HepG2 (cell line): ENCODE data around the gene PPM1H. TPM values are rescaled to one million over a fixed set of nuclear protein-coding genes. Genes with fewer than 3 reads are reported as not detected.

Source experiments
- ATAC-seq: fragments of 200-7000 bp; cut with Tn5 transposase; 3 replicates; pipeline ENCODE4 v1.9.1; 2020; ENCODE audit warnings: mild to moderate bottlenecking, moderate library complexity
- BruUV-seq: library from RNA; stranded (reverse); fragments of 400-500 nt; replicated peaks from 2 replicates; lab custom pipeline; 2021; lab: Mats Ljungman, UMichigan
- CTCF ChIA-PET: fragments of 300-600 bp; formaldehyde crosslinking; extraction: SDS; loops from one replicate; lab custom pipeline; 2021; ENCODE audit warnings: low total read pairs, inconsistent platforms, low intra/inter-chr PET ratio; lab: Yijun Ruan, JAX
- POLR2A ChIA-PET: fragments of 350-600 bp; sonication (Branson Sonifier 250); formaldehyde crosslinking; loops from one replicate; lab custom pipeline; 2020; ENCODE audit warnings: antibody characterized with exemption, inconsistent platforms; lab: Yijun Ruan, JAX
- DNase-seq: peaks from one replicate; pipeline ENCODE4 v3.0.0-alpha.2; 2015; ENCODE audit warnings: low spot score
- FAIRE-seq: peaks from 3 replicates; lab custom pipeline; 2011; peaks lifted over from hg19 to GRCh38; lab: Jason Lieb, UNC
- H2AFZ ChIP-seq: one replicate; pipeline ENCODE4 v1.6.1; 2011; ENCODE audit warnings: low read length, inconsistent platforms
- H3K27ac ChIP-seq: fragments of 300-600 bp; 3 replicates; pipeline ENCODE4 v1.8.0; 2011; ENCODE audit warnings: mixed run types, mild to moderate bottlenecking, mixed read lengths, low read length, inconsistent platforms; ENCODE audit not compliant: insufficient read depth; ENCODE audit errors: extremely low read length
- H3K27me3 ChIP-seq, 2 experiments: fragments of 200-600 bp in 1 of 2; 2 replicates in 1 of 2; 3 replicates in 1 of 2; pipeline versions ENCODE4 v1.6.0 to v1.8.0; 2011; ENCODE audit warnings: low read length in 2 of 2, mild to moderate bottlenecking in 2 of 2, moderate library complexity in 2 of 2, inconsistent platforms in 1 of 2; ENCODE audit not compliant: insufficient read depth in 2 of 2, control insufficient read depth in 1 of 2
- H3K36me3 ChIP-seq, 2 experiments: fragments of 200-600 bp in 1 of 2; replicated peaks in 1 of 2; 2 replicates in 1 of 2; 3 replicates in 1 of 2; pipeline versions ENCODE4 v1.5.1 to v1.8.0; 2011; ENCODE audit warnings: low read length in 2 of 2, inconsistent platforms in 1 of 2; ENCODE audit not compliant: insufficient read depth in 2 of 2, control insufficient read depth in 1 of 2
- H3K4me1 ChIP-seq: 2 replicates; pipeline ENCODE4 v1.5.1; 2012; ENCODE audit warnings: low read length, inconsistent platforms; ENCODE audit not compliant: insufficient read depth
- H3K4me2 ChIP-seq: 2 replicates; pipeline ENCODE4 v1.6.0; 2011; ENCODE audit warnings: low read depth, low read length, inconsistent platforms
- H3K4me3 ChIP-seq, 3 experiments: fragments of 200-600 bp in 1 of 3; sonication (generic), shearing (Covaris generic) in 1 of 3; replicated peaks in 1 of 3; 2 replicates each; pipeline ENCODE4 v1.5.1; 2011 to 2016; ENCODE audit warnings: low read length in 3 of 3, inconsistent platforms in 2 of 3, low read depth in 2 of 3, mild to moderate bottlenecking in 2 of 3, control low read depth in 1 of 3, mixed read lengths in 1 of 3; ENCODE audit not compliant: insufficient read depth in 1 of 3
- H3K79me2 ChIP-seq: one replicate; pipeline ENCODE4 v1.6.1; 2011; ENCODE audit warnings: low read length, inconsistent platforms; ENCODE audit not compliant: insufficient read depth
- H3K9ac ChIP-seq: 2 replicates; pipeline ENCODE4 v1.6.0; 2011; ENCODE audit warnings: mild to moderate bottlenecking, low read depth, low read length, inconsistent platforms; ENCODE audit not compliant: insufficient read depth
- H3K9me3 ChIP-seq: 2 replicates; pipeline ENCODE4 v1.5.1; 2012; ENCODE audit warnings: mild to moderate bottlenecking, low read length
- H4K20me1 ChIP-seq: 2 replicates; pipeline ENCODE4 v1.6.0; 2011; ENCODE audit warnings: inconsistent platforms, mild to moderate bottlenecking, low read length, moderate library complexity; ENCODE audit not compliant: insufficient read depth
- JDP2 ChIP-seq: sonication (generic); formaldehyde crosslinking; IDR thresholded peaks from 2 replicates; pipeline ENCODE4 v1.8.1; 2022; ENCODE audit warnings: missing genetic modification reagents, borderline replicate concordance
- KLF12 ChIP-seq: sonication (generic); formaldehyde crosslinking; IDR thresholded peaks from 2 replicates; pipeline ENCODE4 v1.4.0; 2020; ENCODE audit warnings: missing genetic modification reagents, borderline replicate concordance
- KLF16 ChIP-seq, 2 experiments: sonication (generic) in 1 of 2; formaldehyde crosslinking in 1 of 2; IDR thresholded peaks; 2 replicates each; pipeline versions ENCODE4 v1.6.1 to v1.8.0; 2016 to 2023; ENCODE audit warnings: missing genetic modification reagents in 2 of 2, missing compliant biosample characterization in 1 of 2
- KLF9 ChIP-seq: IDR thresholded peaks from 2 replicates; pipeline ENCODE4 v1.6.1; 2016; ENCODE audit warnings: low read depth
- NCOA1 ChIP-seq: sonication (generic); formaldehyde crosslinking; IDR thresholded peaks from 2 replicates; pipeline ENCODE4 v1.9.0; 2021; ENCODE audit warnings: missing genetic modification reagents
- RFXAP ChIP-seq: sonication (generic); formaldehyde crosslinking; IDR thresholded peaks from 2 replicates; pipeline ENCODE4 v1.4.0; 2020; ENCODE audit warnings: missing genetic modification reagents, borderline replicate concordance
- SAFB2 ChIP-seq: sonication (generic); formaldehyde crosslinking; IDR thresholded peaks from 2 replicates; pipeline ENCODE4 v1.5.1; 2020; ENCODE audit warnings: missing genetic modification reagents, low read depth, mild to moderate bottlenecking, borderline replicate concordance
- SIN3B ChIP-seq: fragments of 150-350 bp; IDR thresholded peaks from 2 replicates; pipeline ENCODE4 v1.6.1; 2014; ENCODE audit warnings: low read length
- SMYD3 ChIP-seq: sonication (generic); formaldehyde crosslinking; IDR thresholded peaks from 2 replicates; pipeline ENCODE4 v1.8.1; 2023; ENCODE audit warnings: mild to moderate bottlenecking, missing genetic modification reagents
- SRSF1 ChIP-seq: fragments of 200-400 bp; formaldehyde crosslinking; optimal IDR thresholded peaks from 2 replicates; pipeline ENCODE3; 2017; ENCODE audit warnings: mild to moderate bottlenecking, low read depth, low read length, moderate library complexity
- U2AF2 ChIP-seq: fragments of 200-400 bp; formaldehyde crosslinking; IDR thresholded peaks from 2 replicates; pipeline ENCODE4 v1.6.1; 2017; ENCODE audit warnings: low read depth, mild to moderate bottlenecking, low read length
- ZKSCAN1 ChIP-seq: fragments of 150-350 bp; IDR thresholded peaks from 2 replicates; pipeline ENCODE4 v1.6.1; 2014; ENCODE audit warnings: low read length
- ZNF329 ChIP-seq: sonication (generic); formaldehyde crosslinking; IDR thresholded peaks from 2 replicates; pipeline ENCODE4 v1.9.0; 2021; ENCODE audit warnings: low read depth, mild to moderate bottlenecking, missing genetic modification reagents
- ZNF496 ChIP-seq: sonication (generic); formaldehyde crosslinking; IDR thresholded peaks from 2 replicates; pipeline ENCODE4 v1.8.1; 2023; ENCODE audit warnings: mild to moderate bottlenecking, moderate library complexity, missing genetic modification reagents; ENCODE audit not compliant: insufficient replicate concordance
- ZNF530 ChIP-seq: sonication (generic); formaldehyde crosslinking; IDR thresholded peaks from 2 replicates; pipeline ENCODE4 v1.5.0; 2020; ENCODE audit warnings: low read depth, mild to moderate bottlenecking, missing genetic modification reagents
- ZNF891 ChIP-seq: sonication (generic); formaldehyde crosslinking; IDR thresholded peaks from 2 replicates; pipeline ENCODE4 v1.5.0; 2020; ENCODE audit warnings: mild to moderate bottlenecking, missing genetic modification reagents
- WGBS: methylation state at CpG from one replicate; pipeline ENCODE4 v1.1.6; 2017; ENCODE audit warnings: low lambda C conversion rate; 5-methylcytosine and 5-hydroxymethylcytosine counted together
- in situ Hi-C: cut with HindIII; loops from 2 replicates; pipeline ENCODE4 v1.10.0; 2017; ENCODE audit warnings: low pct_unique_long_range_greater_than_20kb; ENCODE audit not compliant: extremely low pct_ligation_motif_present
- intact Hi-C: fragments of 100-400 bp; cut with micrococcal nuclease; formaldehyde crosslinking; loops from one replicate; pipeline ENCODE4 v1.10.0; 2022; ENCODE audit not compliant: unreplicated experiment
- polyA plus RNA-seq, 8 experiments: library from polyadenylated mRNA; depleted of rRNA in 3 of 8; stranded (reverse) in 7 of 8; unstranded in 1 of 8; fragments of >200 nt; fragmentation: Illumina TruSeq in 4 of 8; extraction: Trizol in 4 of 8; gene quantifications; 2 replicates each; pipeline versions ENCODE4 v1.2.1 to v1.2.3, GENCODE V29; 2011 to 2016; ENCODE audit warnings: low read depth in 4 of 8, missing spikeins in 1 of 8, mixed read lengths in 1 of 8; ENCODE audit not compliant: insufficient read depth in 1 of 8
- total RNA-seq, 5 experiments: library from RNA; depleted of rRNA; stranded (reverse); fragments of >200 nt; fragmentation: Illumina TruSeq; extraction: Trizol; gene quantifications; 2 replicates each; pipeline ENCODE4 v1.2.3, GENCODE V29; 2016; ENCODE audit warnings: low read depth in 1 of 5
- TF ChIP-seq, protein P1 (sequence below): sonication (generic); formaldehyde crosslinking; IDR thresholded peaks from 2 replicates; pipeline ENCODE4 v1.5.1; 2020; ENCODE audit warnings: mild to moderate bottlenecking, missing genetic modification reagents
- TF ChIP-seq, protein P2 (sequence below): sonication (generic); formaldehyde crosslinking; conservative IDR thresholded peaks from 2 replicates; pipeline ENCODE4 v1.8.1; 2023; ENCODE audit warnings: missing genetic modification reagents

PPM1H gene
- total and polyA plus RNA-seq, 2 of the 13 experiments (the other 11 are each of a cell fraction or from before 2014, with no cell fraction given): 29.1 to 38.1 TPM

DNA sequence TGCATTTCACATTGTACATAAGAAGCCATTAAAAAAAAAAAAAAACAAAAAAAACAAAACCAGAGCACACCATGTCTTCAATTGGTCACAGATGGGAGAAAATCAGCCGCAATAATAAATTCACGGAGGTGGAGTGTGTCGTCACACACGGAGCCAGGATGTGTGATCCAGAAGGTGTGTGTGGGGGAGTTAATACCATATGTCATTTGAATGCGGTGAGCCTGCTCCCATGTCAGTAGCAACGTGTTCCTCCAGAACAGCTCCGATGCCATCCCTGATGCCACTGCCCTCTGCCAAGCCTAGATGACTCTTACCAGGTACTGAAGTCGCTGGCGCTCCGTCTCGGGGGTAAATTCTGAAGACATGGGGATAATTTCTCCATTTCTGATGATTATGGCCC lies 197.8 kb downstream of the PPM1H start:
- ATAC-seq: no peak
- Histone ChIP-seq H4K20me1 (peaks cover 3% of the 10 kb centered on the region; the same call in 1 of the 2 replicates), H3K4me3 (no peak overlapping the region), H3K9ac (no peak overlapping the region), H3K36me3 (peaks cover 15 to 53% of the 10 kb centered on the region in 2 experiments), H3K4me2 (no peak overlapping the region), H3K9me3 (no peaks in the 10 kb centered on the region), H3K4me1 (no peaks in the 10 kb centered on the region), H3K79me2 (no peaks in the 10 kb centered on the region), H3K27me3 (no peaks in the 10 kb centered on the region), H3K27ac (no peak overlapping the region), H2AFZ (no peak overlapping the region)
- DNase-seq: no peak
- ChIA-PET POLR2A (no interaction called here), CTCF (no interaction called here)
- no TSS peak for BruUV-seq
- TF ChIP-seq, protein P1, sequence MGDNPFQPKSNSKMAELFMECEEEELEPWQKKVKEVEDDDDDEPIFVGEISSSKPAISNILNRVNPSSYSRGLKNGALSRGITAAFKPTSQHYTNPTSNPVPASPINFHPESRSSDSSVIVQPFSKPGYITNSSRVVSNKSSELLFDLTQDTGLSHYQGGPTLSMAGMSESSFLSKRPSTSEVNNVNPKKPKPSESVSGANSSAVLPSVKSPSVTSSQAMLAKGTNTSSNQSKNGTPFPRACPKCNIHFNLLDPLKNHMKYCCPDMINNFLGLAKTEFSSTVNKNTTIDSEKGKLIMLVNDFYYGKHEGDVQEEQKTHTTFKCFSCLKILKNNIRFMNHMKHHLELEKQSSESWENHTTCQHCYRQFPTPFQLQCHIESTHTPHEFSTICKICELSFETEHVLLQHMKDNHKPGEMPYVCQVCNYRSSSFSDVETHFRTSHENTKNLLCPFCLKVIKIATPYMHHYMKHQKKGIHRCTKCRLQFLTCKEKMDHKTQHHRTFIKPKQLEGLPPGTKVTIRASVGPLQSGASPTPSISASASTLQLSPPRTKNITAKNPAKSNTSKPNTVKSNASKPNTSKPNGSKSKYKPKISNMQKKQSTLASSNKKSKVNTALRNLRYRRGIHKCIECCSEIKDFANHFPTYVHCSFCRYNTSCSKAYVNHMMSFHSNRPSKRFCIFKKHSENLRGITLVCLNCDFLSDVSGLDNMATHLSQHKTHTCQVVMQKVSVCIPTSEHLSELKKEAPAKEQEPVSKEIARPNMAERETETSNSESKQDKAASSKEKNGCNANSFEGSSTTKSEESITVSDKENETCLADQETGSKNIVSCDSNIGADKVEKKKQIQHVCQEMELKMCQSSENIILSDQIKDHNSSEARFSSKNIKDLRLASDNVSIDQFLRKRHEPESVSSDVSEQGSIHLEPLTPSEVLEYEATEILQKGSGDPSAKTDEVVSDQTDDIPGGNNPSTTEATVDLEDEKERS (CRISPR knock-in tag): no peak
- TF ChIP-seq ZNF891 (CRISPR knock-in tag) (no peak), SAFB2 (no peak), KLF9 (no peak), SRSF1 (no peak), ZNF329 (CRISPR knock-in tag) (no peak), NCOA1 (CRISPR knock-in tag) (no peak), RFXAP (CRISPR knock-in tag) (no peak), ZKSCAN1 (no peak), JDP2 (CRISPR knock-in tag) (no peak), KLF12 (CRISPR knock-in tag) (no peak), U2AF2 (no peak), ZNF496 (CRISPR knock-in tag) (no peak), ZNF530 (CRISPR knock-in tag) (no peak), KLF16 (CRISPR knock-in tag; IDR thresholded peaks at IDR 0.05) (no peak), SIN3B (no peak), SMYD3 (no peak)
- TF ChIP-seq, protein P2, sequence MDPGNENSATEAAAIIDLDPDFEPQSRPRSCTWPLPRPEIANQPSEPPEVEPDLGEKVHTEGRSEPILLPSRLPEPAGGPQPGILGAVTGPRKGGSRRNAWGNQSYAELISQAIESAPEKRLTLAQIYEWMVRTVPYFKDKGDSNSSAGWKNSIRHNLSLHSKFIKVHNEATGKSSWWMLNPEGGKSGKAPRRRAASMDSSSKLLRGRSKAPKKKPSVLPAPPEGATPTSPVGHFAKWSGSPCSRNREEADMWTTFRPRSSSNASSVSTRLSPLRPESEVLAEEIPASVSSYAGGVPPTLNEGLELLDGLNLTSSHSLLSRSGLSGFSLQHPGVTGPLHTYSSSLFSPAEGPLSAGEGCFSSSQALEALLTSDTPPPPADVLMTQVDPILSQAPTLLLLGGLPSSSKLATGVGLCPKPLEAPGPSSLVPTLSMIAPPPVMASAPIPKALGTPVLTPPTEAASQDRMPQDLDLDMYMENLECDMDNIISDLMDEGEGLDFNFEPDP: no peak
- in situ Hi-C loops: no loop called here
- 98% methylated on average over 11 of the region's 11 CpGs for WGBS
- FAIRE-seq: no peak
- intact Hi-C loops: no loop called here
